Smooth muscle cell of the brain vasculature (primary cell): ENCODE results near the gene OR2F1.

ENCODE experiments used
- DNase-seq: peaks from one replicate; pipeline ENCODE4 v3.0.0-alpha.2; 2012; ENCODE audit warnings: low read depth, low spot score

OR2F1 gene

DNA sequence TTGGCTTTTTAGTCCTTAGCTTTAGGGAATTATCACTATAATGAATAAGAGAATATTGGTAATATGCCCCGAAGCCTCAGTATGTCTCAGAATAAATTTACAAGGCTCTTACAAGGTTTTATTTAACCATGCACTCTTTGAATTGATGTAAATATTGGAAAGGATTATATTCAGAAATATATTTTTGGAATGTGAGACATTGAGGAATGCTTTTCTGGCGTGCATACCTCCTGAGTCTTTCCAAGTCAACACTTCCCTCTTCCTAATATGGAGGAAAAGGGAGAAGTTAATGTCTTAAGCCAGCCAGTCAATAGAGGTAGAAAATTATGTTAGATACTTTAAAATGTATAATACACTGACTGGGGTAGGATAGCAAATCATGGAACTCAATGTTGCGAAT, 1.2 kb upstream of the OR2F1 start:
- DNase-seq: no peak

DNA sequence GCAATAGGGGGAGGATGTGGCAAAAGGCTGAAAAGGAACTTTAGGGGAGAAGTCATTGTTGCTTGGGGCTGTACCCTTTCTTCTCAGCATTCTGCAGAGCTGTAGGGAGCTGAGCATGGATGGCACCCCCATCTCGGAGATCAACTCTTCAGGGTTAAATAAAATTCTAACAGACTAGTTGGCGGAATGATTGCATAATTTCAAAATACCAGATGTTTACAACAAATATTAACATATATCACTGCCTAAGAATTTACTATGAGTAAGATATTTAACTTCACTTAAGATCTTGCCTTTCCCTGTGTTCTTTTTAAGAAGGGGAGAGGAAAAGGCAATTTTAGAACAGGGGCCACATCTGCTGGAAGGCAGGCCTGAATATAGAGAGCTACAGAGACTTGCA, 509 bp upstream of the OR2F1 start:
- no peak for DNase-seq

DNA sequence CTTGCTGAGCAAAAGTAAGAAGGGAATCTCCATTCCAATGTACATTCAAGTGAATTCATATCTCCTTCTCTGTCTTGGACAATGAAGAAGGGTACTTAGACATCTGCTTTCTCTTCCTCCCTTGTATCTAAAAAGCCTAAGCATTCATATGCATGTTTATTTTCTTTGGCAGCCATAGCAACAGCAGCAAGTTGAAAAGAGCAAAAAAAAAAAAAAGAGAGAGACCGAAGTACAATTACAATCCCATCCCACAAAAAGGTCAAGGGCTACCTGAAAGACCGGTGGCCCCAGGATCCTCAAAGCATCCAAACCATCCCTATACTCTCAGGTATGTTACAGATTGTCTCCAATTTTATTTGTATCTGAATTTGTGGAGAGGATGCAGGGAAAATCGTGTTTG, 4.1 kb downstream of the OR2F1 start:
- DNase-seq: no peak

DNA sequence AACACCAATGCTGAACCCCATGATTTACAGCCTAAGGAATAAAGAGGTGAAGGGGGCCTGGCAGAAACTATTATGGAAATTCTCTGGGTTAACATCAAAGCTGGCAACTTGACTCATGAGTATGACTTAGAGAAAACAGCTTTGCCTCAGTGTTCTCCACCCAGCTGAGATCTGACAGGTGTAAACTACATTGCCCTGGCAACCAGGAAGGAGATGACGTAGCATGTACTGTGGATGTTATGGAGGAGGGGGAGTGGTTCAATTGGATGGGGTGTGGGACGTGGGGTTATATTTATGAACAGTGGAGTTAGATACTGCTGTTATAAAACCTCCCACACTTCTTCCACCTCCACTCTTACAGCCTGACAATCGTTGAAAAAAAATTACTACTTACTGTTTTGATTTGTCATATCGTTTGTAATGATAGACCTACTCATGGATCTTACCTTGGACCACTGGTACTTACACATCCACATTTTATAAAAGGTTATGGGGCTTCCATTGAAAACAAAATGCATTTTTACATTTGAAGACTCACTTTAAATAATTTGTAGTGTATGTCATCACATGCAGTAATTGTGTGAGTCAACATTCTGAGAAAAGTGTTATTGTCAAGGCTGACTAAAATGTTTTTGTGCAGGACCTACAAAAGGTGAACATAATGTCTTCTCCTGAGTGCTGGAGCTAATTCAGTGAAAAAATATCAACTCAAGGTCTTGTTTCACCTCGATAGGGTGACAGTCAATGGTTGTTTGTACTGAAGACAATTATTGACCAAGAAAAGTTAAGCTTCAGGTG, 6.4 kb downstream of the OR2F1 start:
- DNase-seq: no peak

DNA sequence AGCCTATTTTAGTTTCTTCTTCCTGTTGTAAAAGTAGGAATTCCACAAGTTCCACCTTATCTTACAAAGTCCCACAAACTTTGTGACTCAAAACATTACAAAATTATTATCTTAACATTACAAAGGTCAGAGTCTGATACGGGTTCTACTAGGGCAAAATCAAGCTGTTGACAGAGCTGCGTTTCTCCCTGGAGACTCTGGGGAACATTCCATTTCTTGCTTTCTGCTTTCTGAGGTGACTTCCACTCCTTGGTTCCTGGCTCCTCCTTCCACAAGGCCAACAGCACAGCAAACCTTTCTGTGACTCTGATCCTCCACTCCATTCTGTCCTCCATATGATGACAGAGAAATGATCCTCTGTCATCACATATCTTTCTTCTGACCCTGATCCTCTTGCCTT, 10.6 kb downstream of the OR2F1 start:
- no peak for DNase-seq

DNA sequence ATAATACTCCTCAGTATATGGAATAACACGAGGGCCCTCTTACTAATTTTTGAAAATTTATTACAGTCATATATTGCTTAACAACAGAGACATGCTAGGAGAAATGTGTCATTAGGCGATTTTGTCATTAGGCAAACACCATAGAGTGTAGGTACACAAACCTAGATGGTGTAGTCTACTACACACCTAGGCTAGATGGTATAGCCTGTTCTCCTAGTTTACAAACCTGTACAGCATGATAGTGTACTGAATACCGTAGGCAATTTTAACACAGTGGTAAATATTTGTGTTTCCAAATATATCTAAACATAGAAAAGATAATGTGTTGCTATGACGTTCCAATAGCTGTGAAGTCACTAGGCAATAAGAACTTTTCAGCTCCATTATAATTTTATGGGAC, 12.8 kb downstream of the OR2F1 start:
- DNase-seq: no peak

DNA sequence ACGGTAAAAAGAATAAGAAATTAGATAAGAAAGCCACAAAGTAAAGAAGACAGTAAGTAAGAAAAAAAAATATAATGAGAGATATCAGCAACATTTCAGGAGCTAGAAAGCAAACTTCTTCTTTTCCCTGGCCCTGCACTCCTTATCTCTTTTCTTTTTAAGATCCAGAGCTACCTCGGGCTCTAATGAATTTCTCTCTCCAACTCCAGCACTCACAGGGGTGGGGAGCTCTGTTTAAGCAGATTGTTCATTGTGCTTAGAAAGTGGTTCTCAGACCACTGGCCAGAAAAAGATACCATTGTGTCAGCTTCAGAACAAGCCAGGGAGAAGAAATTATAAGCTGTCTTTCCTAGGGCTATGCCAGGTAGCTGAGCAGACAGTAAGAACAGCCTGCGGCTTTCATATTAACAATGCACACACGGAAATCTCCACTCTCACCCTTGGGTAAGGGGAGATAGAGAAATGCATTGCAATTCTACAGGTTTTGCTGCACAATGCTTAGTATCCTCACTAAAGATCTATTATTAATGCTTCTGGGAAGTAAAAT, 19.3 kb downstream of the OR2F1 start:
- no peak for DNase-seq

DNA sequence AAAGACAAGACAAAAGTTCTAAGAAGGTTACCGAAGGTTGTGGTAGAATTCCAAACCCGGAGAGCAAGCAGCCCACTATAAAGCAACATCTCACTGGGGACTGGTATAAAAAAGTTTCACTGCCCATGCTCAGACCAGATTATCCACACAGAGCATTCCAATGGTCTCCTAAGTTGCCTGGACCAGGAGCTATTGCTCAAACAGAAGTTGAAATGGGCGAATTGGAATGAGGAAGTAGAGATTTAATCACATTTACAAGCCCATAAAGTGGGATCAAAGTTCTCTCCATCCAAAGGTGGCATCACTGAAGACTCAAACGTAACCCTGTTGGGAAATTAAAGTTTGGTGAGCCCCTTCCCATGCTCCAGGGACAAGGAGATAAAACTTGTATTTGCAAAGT, 19.8 kb downstream of the OR2F1 start:
- no peak for DNase-seq

DNA sequence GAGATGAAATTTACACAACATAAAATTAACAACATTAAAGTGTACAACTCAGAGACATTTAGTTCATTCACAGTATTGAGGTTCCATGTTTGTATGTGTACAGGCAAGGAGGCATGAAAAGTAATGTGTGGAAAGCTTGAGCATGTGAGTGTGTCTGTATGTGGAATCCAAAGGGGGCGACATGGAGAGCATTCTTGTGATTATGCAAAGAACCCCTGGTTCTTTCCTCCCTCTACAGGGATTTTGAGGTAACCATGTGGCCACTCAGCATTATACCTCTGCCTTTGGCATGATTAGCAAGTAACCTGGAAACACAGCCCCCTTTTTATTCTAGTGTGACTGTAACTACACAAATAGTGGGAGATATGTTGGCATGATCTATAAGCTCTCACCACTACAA, 21.0 kb downstream of the OR2F1 start:
- no peak for DNase-seq

DNA sequence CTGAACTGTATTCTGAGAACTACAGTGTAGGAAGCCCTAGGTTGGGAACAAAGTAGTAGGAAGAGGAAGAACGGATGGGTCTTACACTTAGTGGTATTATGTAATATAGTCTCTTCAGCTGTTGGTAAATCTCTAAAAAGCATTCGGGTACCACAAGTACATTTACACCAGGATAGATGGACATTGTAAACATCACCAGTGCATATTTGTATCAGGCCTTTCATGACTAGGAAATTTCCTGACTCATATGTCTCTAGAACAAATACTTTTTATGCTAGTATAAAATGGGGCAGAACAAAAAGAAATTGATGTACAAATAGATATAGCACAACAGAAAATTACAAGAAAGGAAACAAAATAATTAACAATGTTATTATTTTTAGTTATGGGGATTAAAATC, 23.9 kb downstream of the OR2F1 start:
- DNase-seq: no peak

DNA sequence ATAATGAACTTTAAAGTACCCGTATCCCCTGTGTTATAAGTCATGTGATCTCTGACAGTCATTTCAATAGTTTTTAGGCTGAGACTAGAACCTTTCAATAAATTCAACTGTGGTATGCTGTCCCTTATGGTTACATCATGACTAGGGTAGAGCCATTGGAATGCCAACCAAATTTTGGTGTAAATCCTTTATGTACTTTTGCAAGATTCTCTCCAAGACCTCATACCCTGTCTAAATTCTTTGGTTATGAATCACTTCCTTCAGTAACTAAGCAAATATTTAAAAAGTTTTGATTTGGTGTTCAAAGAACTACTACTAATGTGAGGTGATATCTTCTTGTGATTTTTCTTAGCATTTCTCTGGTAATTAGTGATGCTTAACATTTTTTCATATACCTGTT, 24.7 kb downstream of the OR2F1 start:
- no peak for DNase-seq

DNA sequence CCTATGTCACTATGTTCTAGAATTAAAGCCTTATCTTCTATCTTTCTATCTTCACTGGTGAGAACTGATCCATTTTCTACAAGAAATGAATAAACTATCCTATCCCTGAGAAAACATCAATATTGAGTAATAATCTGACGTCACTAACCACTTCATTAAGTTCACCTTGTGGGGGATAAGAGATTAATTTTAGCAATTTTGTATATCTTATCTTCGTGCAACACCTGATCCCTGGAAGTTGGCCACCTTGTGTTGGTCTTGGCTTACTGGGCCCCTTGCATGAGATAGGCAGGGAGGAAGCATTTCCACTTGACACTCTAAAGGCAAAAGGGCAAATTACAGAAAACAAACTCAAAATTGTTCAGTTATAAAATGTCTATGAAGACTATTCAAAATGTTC, 25.4 kb downstream of the OR2F1 start:
- no peak for DNase-seq

DNA sequence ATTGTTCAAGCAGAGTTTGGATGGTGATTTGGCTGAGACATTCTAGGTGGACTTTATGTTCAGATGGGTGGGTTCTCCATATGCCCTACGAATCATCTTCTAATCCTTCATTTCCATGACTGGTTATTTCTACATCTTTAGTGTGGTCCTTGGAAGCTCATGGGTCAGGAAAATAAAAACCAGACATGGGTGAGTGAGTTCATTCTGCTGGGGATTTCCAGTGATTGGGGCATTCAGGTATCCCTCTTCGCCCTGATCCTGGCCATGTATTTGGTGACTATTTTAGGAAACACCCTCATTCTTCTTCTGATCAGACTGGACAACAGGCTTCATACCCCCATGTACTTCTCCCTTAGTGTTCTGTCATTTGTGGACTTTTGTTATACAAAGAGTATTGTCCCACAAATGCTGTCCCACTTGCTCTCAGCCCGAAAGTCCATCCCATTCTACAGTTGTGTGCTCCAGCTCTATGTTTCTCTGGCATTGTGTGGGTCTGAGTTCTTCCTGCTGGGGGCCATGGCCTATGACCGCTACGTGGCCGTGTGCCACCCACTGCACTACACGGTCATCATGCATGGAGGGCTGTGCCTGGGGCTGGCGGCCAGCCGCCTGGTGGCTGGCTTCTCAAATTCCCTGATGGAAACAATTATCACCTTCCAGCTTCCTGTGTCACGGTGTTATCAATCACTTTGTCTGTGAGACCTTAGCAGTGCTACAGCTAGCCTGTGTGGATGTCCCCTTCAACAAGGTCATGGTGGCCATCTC, 26.3 kb downstream of the OR2F1 start:
- DNase-seq: no peak

DNA sequence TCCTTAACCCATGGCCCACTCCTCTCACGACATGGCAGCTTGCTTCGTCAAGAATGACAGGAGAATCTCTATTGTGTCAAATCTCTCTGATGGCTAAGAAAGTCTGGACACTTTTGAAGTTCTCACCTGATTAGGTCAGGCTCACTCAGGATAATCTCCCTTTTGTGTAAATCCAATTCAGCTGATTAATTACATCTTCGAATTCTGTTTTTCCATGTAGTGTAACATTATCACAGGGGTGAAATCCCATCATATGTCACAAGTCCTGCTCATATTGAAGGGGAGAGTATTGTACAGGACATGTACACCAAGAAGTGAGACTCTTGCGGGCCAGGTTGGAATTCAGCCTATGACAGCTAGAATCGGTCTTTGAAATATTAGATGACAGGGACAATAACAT, 29.3 kb downstream of the OR2F1 start:
- no peak for DNase-seq

DNA sequence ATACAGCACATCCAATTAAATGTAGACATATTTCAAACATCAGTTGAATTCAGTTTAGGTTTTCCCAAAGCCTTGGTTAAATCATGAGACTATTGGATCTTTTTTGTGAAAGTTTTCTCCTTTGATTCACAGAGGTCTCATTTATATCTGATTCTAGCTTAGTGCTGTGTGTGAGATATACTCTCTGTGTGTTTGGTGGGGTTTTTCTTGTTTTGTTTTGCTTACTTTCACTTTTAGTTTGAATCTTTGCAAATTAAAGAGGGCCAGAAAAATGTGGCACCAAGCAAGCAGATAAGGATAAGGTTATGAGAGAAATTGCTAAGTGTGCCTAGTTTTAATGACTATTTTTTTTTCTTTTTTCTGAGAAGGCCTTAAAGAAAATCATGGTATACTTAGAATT, 32.9 kb downstream of the OR2F1 start:
- DNase-seq: no peak

DNA sequence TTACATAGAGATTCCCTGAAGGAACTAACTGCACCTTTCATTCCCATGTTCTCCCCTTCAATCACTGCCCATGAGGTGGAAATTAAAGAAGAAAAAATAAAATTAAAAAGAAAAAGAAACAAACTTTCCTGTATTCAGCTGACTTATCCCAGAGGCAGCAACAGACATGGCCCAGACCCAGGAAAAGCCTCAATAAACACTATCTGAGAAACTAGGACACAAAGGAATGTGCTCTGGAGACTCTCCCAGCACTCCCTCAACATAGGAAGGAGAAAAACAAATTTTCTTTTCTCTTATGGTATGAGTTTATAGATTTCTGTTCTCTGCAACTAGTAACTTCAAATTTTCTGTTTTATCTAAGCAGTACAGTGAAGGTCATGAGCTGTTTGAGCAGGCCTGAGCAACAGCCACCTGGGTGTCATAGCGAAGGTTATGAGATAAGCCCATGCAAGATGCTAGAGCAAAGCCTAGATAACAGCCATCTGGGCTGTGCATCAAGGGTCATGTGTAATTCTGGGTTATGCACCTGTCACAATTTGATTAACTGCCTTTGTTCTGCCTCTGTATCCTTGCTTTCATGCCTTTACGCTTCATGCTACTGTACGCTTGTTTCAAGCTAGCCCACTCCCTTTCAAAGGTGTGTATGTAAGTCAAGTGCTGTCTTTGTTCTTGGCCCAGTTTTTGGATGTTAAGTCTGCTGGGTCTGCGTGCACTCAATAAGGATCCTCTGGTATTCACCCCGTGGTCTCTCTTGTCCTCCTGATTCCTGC, 34.5 kb downstream of the OR2F1 start:
- no peak for DNase-seq

DNA sequence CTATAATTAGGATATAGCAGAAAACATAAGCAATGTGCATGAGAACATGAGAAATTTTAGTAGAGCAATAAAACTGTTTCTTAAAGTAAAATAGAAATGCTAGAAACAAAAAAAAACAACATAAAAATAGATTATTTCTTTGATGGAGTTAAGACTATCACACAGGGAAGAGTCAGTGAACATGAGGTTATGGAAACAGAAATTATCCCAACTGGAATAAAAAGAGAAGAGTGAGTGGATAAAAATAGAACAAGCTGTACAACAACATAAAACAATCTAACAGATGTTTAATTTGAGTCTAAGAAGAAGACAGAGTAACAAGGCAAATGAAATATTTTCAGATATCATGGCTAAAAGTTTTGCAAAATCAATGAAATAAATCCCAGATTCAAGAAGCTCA, 38.0 kb downstream of the OR2F1 start:
- DNase-seq: no peak

DNA sequence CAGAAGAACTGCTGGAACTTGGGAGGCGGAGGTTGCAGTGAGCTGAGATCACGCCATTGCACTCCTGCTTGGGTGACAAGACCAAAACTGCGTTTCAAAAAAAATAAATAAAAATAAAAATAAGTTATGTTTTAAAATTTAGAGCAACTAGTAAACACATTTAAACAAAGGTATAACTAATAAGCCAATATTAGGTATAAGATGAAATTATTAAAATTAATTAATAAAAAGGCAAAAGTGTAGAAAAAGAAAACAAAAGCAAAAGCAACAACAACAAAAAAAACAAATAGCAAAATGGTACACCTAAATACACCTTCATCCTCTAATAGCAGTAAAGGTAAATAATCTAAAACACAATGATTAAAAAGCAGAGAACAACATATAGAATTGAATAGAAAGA, 39.3 kb downstream of the OR2F1 start:
- DNase-seq: no peak

DNA sequence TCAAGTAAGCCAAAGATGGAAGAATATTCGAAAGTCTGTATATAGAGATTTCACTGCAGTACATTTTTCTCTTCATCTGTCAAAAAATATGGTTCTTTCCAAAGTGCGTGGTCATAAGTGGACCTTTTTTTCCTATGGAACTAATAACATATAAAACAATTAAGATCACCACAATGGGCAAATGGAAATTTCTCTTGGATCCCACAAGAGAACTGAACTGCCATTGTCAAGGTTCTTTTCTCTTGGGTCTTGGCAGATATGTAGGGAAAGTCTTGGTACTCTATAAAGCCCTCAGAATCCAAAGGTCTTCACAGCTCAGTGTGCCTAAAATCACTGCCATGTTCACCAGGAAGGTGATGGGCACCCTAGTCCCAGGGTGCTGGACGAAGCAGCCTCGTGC, 45.4 kb downstream of the OR2F1 start, which contains the start of gene OR6B1:
TSS of gene OR6B1 (plus strand) at position 301 of the 400 bp plus-strand sequence. CDS start 3,677 bp downstream, outside the sequence.
- no peak for DNase-seq

DNA sequence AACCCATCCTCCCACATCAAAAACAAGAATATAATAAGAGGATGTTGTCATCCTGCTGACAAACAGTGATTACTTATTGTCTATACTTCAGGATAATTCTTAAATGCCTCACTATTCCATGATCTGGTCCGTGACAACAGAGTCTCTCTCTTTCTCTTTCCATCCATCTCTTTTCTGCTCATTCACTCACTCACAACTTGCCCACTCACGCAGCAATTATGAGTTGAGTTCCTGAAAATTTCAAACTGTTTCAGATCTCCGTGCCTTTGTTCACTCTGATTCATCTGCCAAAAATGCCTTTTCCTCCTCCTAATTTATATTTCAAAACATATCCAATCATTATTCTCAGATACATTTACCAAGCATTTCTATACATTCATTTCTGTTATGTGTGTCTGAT, 46.9 kb downstream of the OR2F1 start:
- no peak for DNase-seq

DNA sequence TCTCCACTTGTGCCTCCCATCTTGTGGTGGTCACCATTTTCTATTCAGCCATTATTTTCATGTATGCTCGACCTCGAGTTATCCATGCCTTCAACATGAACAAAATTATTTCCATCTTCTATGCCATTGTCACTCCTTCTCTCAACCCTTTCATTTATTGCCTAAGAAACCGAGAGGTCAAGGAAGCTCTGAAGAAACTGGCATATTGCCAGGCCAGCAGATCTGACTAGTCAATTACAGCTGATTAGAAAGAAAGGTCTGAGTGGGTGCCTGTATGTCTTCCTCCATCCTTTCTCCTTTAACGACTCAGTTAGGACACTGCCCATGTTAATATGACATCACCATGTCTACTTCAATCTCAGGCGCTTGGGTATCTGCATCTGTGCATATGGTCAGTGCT, 50.1 kb downstream of the OR2F1 start:
- DNase-seq: no peak

DNA sequence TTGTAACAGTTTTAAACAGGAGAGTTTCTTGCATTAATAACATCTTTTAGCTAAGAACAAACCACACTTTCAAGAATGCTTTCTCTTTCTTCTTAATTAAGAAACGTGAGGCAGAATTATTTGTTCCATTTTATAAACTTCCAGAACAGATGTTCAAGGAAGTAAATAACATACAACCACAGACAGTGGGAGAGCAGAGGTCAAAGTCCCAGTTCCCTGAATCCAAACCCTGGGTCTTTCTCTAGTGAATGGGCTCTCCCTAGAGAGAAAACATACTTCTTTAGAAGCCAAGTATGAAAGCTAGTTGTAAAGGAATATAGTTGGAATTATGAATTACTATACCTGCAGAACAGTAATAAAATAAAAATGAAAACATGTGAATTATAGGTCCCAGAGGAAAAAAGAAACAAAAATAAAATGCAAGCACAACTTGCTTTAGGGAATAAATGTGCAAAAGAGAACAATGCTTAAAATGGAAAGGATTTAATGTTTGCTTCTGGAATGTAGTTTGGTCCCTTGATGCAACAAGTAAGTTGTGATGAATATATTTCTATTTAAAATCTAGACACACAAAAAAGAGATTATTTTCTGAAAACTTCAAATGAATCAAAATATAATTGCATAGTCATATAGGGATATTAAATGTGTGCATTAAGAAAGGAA, 51.5 kb downstream of the OR2F1 start:
- no peak for DNase-seq
